HG03139 (cell line): ENCODE measurements around the gene VOPP1.

ENCODE experiments used
- ATAC-seq: cut with Tn5 transposase; IDR thresholded peaks from one replicate; pipeline ENCODE4 v1.9.1; 2021; ENCODE audit not compliant: unreplicated experiment

VOPP1 gene

DNA sequence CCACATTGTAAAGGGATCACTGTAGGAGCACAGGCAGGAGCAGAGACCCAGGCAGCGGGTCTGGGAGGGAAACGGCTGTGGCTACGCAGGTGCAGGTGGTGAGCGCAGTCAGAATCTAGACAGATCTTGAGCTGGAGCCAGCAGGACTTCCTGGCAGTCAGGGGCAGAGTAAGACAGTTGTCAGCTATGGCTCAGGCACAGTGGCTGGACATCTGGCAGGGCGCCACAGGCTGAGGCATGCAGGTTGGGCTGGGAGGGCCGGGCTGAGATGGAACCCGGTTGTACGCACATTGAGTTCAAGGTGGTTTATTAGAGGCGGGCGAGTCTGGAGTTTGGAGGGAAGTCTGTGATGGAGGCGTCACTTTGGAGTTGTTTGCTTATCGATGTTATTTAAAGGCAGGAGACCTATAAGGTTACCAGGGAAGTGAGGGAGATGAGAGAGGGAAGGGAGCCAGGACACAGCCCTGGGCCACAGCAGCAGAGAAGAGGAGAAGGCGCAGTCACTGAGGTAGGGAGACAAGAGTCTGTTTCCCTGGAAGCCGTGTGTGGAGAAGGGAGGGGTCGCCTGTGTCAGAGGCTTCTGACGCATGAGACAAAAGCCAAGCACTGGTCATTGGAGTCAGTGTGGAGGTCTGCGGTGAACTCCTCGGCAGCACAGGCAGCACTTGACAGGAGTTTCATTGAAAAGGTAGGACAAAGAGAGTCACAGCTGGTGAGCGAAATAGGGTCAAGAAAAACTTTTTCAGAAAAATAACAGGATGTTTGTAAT, 133.4 kb downstream of the VOPP1 start:
- no peak for ATAC-seq

DNA sequence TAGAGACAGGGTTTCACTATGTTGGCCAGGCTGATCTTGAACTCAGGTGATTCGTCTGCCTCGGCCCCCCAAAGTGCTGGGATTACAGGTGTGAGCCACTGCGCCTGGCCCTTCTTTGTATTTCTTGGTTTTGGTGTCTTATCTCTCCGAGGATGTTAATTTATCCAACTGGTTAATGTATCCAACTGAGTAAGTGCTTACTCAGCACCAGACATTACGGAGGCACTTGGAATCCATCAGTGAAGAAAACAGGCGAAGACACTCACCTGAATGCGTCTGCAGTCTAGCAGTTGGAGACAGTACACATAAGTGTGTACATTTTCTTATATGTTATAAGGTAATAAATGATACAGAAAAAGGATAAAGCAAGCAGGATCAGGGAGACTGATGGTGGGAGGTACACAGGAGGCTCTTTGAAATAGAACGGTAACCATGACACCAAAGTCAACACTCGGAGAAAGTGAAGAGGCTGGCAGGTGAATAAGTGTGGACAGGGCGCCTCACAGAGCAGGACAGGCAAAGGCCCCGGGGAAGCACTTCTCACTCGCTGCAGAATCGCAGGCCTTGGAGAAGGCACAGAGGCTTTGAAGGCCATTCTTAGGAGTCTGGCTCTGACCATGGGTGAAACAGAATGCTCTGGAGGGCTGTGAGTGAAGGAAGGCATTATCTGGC, 134.1 kb downstream of the VOPP1 start:
- ATAC-seq = no peak

DNA sequence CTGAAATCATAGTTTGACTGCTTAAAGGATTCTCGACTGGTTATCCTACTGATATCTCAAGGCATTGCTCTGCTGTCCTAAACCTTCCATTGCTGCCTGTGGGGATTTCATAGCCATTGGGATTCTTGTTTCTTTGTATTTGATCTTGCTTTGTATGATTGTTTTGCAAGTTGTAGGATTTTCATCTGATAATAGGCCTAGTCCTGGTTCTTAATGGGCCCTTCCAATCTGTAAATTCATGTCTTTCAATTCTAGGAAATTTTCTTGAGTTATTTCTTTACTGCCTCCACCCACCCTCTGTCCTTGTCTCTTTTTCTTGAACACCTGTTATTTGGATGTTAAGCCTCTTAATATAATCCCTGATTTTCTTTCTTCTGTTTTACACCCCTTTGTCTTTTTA, 134.9 kb downstream of the VOPP1 start:
- ATAC-seq = no peak

DNA sequence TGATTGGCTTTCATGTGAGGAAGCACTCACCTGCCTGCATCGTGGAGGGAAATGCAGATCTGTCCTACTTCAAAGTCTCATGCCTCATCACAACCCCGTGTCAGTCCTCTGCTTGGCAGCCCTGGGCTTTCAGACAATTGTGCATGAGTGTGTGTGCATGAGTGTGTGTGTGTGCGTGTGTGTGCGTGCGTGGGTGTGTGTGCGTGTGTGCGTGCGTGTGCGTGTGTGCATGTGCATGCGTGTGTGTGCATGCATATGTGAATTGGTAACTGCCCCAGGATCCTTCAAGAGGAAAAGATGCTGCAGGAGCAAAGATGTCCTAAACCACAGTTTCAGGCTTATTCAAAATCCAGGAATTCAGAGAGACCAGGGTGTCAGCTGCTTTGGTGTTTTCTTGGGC, 135.8 kb downstream of the VOPP1 start:
- no peak for ATAC-seq

DNA sequence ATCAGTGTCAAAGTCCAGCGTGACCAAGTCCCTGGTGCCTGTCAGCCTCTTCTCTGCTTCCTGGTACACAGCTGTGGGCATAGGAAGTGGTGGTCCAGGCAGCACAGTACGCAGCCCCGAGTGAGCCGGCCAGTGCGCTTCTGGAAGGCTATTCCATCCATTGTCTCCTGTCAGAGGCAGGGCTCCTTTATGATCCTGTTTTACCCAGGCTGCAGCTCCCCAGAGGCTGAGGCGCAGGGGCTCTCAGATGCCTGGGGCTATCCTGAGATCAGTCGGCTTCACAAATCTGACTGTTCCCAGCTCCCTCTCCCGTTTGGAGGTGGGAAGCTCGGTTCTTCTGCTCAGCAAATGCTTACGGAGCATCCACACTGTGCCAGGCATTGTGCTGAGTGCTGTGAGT, 136.8 kb downstream of the VOPP1 start:
- no peak for ATAC-seq

DNA sequence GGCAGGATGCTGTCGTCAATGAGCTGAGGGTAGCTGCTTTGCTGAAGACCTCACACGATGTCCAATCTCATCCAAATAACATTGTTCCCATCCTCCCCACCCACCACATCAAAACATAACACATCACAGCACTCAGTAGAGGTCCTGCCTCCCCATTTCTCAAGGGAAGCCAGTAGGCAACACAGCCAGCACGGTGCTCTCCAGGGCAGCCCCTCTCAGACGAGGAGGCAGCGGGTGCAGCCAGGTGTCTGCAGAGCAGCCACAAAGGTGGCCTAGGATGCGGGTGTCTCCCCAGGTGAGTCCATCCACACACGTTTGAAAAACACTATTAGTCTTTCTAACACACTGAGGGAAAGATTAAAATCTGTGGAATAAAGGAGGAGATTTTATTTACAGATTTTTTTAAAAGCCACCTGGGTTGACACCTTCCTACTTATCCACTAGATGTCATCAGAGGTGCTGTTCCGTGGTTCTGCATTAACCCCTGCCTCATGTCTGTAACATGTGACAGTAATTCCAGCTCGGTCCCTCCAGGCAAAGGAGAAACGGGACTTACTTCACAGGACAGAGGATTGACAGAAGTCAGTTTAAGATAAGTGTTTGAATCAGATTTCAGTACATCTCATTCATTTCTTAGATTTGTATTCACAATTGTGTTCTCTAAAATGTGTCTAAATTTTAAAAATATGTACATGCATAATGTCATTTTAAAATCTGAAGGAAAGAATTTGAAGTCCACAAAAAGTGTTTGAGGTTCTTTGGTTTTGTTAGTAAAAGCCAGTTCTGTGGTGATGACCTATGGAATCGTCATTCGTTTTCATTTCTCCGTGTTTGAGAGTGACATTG, 139.1 kb downstream of the VOPP1 start:
- no peak for ATAC-seq

DNA sequence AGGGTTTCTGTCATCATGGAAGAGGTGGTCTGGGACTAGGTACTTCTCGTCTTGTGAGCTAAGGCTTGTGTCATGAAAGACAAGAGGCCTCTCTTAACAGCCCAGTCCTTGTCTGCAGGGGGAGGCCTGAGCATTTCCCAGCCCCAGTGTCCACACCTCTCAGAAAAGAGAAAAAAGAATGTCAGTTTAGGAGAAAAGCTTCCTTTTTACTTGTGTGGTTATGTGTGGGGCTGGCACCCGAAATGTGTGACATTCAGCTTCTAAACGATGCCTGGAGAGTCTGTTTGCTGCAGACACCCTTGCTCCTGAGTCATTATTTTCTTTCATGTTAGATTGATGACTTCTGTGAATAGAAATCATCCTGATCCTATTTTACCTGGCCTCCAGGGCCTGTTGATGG, 139.8 kb downstream of the VOPP1 start:
- ATAC-seq = no peak

DNA sequence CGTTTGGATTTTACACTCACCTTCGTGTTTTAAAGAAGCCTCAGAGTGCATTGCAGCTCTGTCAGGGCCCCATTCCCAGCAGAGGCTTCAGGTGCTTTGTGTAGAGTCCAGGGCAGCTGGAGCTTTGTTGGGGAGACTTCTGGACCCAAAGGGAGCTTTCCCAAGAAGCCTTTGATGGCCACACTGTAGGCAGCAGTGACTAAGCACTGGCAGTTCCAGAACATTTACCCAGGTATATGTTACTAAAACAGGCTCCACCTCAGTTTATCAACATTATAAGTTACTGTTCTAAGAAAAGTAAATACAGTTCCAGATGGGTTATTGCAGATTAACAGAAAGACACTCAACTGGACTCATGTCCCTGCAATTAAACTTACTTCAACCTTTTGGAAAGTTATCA, 140.4 kb downstream of the VOPP1 start:
- no peak for ATAC-seq

DNA sequence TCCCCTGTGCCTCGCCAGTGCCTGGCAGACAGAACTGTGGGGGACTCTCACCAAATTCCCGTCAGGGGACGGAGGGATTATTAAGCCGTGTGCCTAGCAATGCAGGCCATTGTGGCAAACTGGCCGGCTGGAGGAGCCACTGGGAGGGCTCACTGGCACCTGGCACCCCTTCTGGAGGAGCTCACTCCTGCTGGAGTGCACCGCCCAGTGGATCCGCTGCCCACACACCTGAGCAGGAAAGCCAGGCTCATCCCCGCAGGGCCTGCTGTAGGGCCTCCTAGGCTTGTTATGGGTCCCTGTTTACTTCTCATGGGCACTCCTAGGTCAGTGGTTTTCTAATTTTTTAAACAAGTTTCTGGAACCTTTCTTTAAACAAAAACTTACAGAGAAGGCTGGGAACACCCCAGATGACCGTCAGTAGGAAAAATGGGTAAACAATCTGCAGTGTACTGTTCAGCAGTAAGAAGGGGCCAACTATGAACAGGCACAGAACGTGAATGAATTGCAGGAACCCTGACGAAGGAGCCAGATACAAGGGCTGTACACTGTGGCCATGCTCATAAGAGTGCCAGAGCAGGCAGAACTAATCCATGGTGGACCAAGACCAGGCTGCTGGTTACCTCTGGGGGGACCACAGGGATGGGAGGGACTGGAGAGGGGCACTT, 142.3 kb downstream of the VOPP1 start:
- no peak for ATAC-seq

DNA sequence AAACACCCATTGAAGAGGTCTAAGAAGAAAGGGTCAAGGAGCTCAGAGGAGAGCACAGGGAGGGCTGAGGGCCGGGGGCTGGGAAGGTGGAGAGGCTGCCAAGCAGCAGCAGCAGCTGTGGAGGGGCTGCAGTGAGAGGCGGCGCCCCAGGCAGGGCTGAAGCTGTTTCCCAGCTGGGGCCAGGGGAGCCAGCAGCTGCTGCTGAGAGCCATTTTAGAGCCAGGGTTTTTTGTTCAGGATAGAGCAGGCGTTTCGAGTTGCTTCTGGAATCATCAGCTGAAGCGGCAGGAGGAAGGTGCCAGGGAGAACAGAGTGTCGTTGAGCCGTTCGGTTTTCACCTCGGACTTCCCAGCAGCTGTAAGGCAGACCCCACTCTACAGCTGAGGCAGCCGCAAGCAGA, 144.5 kb downstream of the VOPP1 start:
- ATAC-seq = no peak

DNA sequence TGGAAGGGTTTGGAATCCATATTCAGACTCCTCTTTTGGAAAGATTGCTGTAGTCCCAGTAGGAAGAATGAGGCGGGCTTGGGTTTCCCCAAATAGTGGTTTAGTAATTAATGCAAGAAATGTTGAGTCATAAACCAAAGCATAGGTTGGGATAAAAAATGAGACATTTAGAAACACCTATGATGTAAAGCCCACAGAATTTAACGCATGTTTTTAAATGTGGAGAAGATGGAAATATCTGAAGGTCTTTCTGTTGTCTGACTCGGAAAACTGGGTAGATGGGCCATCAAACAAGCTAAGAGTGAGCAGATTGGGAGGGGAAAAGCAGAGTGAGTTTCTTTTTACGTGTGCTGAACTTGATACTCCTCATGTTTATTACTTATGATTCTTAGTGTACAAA, 145.0 kb downstream of the VOPP1 start:
- no peak for ATAC-seq

DNA sequence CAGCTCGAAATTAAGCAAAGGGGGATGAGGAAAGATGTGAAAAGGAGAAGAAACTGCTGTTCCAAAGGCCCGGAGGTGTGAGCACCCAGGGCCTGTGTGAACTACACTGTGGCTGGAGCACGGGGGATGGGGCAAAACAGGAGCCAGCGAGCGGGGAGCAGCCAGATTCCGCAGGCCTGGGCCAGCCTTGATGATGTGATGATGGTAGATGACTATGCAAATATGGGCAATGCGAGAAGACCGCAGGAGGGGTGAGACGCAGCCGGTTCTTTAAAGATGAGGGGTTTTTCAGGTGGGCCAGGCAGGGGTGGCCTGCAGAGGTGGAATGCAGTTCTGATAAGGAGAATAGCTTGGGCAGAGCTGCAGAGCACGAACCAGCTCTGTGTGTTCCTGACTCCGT, 145.6 kb downstream of the VOPP1 start:
- ATAC-seq = no peak

DNA sequence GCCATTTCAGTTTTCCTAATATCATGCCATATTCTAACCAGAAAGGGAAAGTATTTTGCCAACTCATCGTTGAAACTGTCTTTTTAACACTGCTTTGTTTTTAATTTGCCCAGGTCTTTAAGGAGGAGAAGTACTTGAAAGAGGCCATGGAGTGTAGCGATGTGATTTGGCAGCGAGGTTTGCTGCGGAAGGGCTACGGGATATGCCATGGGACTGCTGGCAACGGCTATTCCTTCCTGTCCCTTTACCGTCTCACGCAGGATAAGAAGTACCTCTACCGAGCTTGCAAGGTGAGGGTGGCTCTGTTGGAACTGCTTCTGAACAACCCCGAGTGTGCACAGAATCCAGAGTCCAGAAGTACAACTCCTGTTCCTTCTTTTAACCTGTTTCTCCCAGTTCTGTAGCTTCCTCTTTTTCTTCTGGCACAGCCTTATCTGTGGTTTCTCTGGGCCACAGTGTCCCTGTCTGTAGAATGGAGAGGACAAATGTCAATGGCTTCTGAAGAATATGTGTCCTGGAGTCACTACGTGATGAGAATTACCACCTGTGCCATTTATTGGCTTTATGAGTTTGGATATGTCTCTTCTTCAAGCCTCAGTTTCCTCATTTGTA, 147.1 kb downstream of the VOPP1 start:
- no peak for ATAC-seq

DNA sequence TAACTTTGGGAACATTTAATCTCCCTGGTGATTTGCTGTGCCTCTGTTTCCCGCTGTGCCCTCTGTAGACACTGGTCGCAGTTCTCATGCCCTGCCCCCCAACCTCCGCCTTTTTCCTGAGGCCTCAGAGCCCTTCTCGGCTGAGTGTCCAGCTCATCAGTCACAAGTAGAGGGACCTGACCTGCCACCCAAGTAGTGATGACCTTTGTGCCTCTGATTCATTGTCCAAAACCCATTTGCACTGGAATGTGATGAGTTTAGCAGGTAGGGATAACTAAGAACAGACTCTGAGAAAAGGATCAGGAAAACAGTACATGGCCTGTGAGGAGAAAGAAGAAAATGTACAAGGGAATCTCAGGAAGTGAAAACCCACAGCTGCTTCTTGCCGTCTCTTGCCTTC, 148.4 kb downstream of the VOPP1 start:
- ATAC-seq = no peak

DNA sequence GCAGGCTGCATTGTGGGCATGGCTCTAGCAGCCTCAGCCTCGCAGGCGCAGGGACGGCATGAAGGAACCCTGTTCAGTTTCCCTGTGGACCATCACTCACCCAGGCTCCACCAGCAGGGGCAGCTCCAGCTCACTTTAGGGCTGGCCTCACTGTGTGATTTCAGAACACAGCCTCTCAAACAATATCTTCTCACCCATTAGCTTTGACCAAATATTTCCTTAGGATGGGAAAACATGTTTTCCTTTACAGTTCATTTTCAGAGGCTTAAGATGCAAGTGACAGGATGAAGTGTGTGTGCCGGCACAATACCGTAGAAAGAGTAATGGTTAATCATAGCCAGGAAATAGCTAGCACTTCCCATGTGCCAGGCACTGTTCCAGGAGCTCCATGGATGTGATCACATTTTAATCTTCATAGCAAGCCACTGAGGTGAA, 149.0 kb downstream of the VOPP1 start:
- ATAC-seq = no peak
